Measurements from ENCODE around the gene FOXO3.
A peak's percentile ranks its signal among the peaks of the same experiment; 100 is the strongest.
"Not testable (repeated sequence)": the region's sequence is repeated elsewhere in the genome, so short reads cannot be mapped to it uniquely, and the experiment has no call there.

The FOXO3 gene

DNA sequence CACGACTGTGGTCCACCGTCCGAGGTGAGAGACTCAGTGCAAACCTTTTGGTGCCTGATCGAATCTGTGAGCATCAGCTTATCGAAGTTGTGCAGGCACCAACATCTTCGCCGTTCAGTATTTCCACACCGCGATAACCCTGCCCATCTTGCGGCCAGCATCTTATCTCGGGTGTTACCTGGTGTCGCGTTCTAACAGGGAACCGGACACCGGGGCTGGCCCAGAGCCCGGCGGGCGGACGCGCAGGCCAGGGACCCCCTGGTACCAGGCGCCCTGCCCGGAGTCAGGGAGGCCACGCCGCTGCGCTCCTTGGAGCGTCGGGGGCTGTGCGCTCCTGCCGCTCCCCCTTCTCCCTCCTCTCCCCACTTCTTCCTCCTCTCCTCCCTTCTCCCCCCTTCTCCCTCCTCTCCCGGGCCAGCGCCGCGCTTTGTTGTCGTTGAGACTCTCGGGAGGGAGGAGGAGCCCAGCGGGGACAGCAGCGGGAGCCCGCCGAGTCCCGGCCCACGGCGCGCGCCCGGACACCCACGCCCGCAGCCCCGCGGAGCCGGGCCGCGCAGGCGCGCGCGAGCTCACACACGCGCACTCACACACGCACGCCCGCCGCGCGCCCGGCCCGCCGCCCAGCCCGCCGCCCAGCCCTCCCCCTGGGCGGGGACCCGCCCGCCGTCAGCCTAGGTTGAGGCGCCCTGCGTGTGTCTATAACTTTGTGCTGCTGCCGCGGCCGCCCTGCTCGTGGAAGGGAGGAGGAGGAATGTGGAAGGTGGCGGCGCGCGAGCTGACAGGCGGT is 1.4 kb upstream of the FOXO3 start:
- Histone ChIP-seq H2BK15ac (ENCODE audit: low read depth, poor library complexity, severe bottlenecking) (peak overlapping the region; percentile 100), H2BK5ac (ENCODE audit: low read depth, low read length, poor library complexity, severe bottlenecking) (peak overlapping the region; percentile 95), H2BK12ac (ENCODE audit: low read length in 2 of 2) (peak overlapping the region in 1 of 2 experiments; percentile 76), H3K9ac (ENCODE audit: low read length) (peak overlapping the region; percentile 93), H3K4me1 (ENCODE audit: control insufficient read depth, insufficient read depth, low read depth, low read length) (peaks cover 9% of the 10 kb centered on the region), H3K4ac (ENCODE audit: low read depth in 1 of 2, low read length in 2 of 2) (peak overlapping the region in 1 of 2 experiments; percentile 61), H3K36me3 (ENCODE audit: control insufficient read depth in 1 of 2, insufficient read depth in 2 of 2, low read depth in 1 of 2, low read length in 2 of 2) (no peaks in the 10 kb centered on the region), H2BK120ac (ENCODE audit: low read depth, low read length) (peak overlapping the region; percentile 91), H3K23ac (ENCODE audit: low read length in 2 of 2) (peak overlapping the region in 1 of 2 experiments; percentile 63), H3K4me3 (ENCODE audit: insufficient read depth in 1 of 2, low read depth in 1 of 2, low read length in 2 of 2) (peak overlapping the region; percentile 92 to 96), H3K9me3 (ENCODE audit: control insufficient read depth, low read length) (no peaks in the 10 kb centered on the region), H4K8ac (ENCODE audit: low read length) (peak overlapping the region; percentile 76), H2AK5ac (ENCODE audit: low read length, severe bottlenecking) (no peak overlapping the region), H2AFZ (ENCODE audit: low read depth, low read length) (peak overlapping the region; percentile 96), H3K18ac (ENCODE audit: low read depth in 1 of 2, low read length in 2 of 2) (peak overlapping the region; percentile 96 to 98), H3K14ac (ENCODE audit: low read length in 2 of 2) (peak overlapping the region in 1 of 2 experiments; percentile 93), H4K91ac (ENCODE audit: low read length) (peak overlapping the region; percentile 81), H3K79me1 (replicated peaks; ENCODE audit: low read length, poor library complexity, severe bottlenecking) (peaks cover 2% of the 10 kb centered on the region), H3K4me2 (ENCODE audit: low read length, poor library complexity, severe bottlenecking) (peak overlapping the region; percentile 96), H3K27me3 (ENCODE audit: control insufficient read depth in 1 of 2, insufficient read depth in 1 of 2, low read length in 2 of 2) (no peaks in the 10 kb centered on the region), H3K27ac (ENCODE audit: low read length, poor library complexity, severe bottlenecking) (peak overlapping the region; percentile 55)
- under 1% methylated on average over 78 of the region's 84 CpGs for WGBS
- DNase-seq = peak; percentile 89

DNA sequence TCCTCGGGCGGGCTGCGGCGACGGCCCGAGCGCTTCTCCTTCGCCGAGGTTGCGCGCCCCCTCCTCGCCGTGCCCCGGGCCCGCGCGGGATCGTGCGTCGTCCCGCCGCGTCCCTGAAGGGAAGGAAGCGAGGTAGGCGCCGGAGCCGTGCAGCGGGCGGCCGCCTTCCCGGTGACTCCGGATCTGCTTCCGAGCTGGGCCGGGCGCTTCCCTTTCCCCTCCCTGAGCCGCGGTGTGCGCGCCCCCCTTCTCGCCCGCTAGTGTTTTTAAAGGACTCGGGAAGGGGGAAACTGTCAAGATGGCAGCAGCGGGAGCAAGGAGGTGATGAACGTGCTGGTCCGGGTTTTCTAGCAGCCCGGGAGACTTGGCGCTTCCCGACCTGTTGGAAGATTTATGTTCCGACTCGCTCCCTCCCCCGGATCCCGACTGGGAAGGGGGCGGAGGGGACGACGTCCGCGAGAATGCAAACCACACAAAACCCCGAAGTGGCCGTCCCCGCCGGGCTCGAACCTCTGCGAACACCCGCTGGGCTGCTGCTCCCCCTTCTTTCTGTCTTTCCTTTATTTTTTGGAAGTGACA is 744 bp upstream of the FOXO3 start:
- Histone ChIP-seq H3K27ac (ENCODE audit: low read length, poor library complexity, severe bottlenecking) (peak overlapping the region; percentile 80), H2BK5ac (ENCODE audit: low read depth, low read length, poor library complexity, severe bottlenecking) (peak overlapping the region; percentile 95), H2BK12ac (ENCODE audit: low read length in 2 of 2) (peak overlapping the region in 1 of 2 experiments; percentile 59), H3K79me1 (replicated peaks; ENCODE audit: low read length, poor library complexity, severe bottlenecking) (peaks cover 2% of the 10 kb centered on the region), H3K23ac (ENCODE audit: low read length in 2 of 2) (peak overlapping the region in 1 of 2 experiments; percentile 63), H3K27me3 (ENCODE audit: control insufficient read depth in 1 of 2, insufficient read depth in 1 of 2, low read length in 2 of 2) (no peaks in the 10 kb centered on the region), H2AFZ (ENCODE audit: low read depth, low read length) (peak overlapping the region; percentile 80), H3K36me3 (ENCODE audit: control insufficient read depth in 1 of 2, insufficient read depth in 2 of 2, low read depth in 1 of 2, low read length in 2 of 2) (no peaks in the 10 kb centered on the region), H3K4me1 (ENCODE audit: control insufficient read depth, insufficient read depth, low read depth, low read length) (peaks cover 9% of the 10 kb centered on the region), H4K91ac (ENCODE audit: low read length) (peak overlapping the region; percentile 86), H3K9me3 (ENCODE audit: control insufficient read depth, low read length) (no peaks in the 10 kb centered on the region), H3K9ac (ENCODE audit: low read length) (peak overlapping the region; percentile 93), H3K4ac (ENCODE audit: low read depth in 1 of 2, low read length in 2 of 2) (peak overlapping the region; percentile 61 to 91), H3K18ac (ENCODE audit: low read depth in 1 of 2, low read length in 2 of 2) (peak overlapping the region; percentile 96 to 98), H2AK5ac (ENCODE audit: low read length, severe bottlenecking) (no peak overlapping the region), H4K8ac (ENCODE audit: low read length) (peak overlapping the region; percentile 76), H2BK15ac (ENCODE audit: low read depth, poor library complexity, severe bottlenecking) (peak overlapping the region; percentile 100), H2BK120ac (ENCODE audit: low read depth, low read length) (peak overlapping the region; percentile 91), H3K4me3 (ENCODE audit: insufficient read depth in 1 of 2, low read depth in 1 of 2, low read length in 2 of 2) (peak overlapping the region; percentile 88 to 96), H3K14ac (ENCODE audit: low read length in 2 of 2) (peak overlapping the region; percentile 40 to 93), H3K4me2 (ENCODE audit: low read length, poor library complexity, severe bottlenecking) (peak overlapping the region; percentile 96)
- peak; percentile 91 for DNase-seq
- under 1% methylated on average over 54 of the region's 64 CpGs for WGBS

DNA sequence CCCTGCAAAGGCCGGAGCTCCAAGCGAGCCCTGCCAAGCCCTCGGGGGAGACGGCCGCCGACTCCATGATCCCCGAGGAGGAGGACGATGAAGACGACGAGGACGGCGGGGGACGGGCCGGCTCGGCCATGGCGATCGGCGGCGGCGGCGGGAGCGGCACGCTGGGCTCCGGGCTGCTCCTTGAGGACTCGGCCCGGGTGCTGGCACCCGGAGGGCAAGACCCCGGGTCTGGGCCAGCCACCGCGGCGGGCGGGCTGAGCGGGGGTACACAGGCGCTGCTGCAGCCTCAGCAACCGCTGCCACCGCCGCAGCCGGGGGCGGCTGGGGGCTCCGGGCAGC is 561 bp downstream of the FOXO3 start:
- H3K79me1 ChIP-seq (replicated peaks; ENCODE audit: low read length, poor library complexity, severe bottlenecking); H3K9me3 ChIP-seq (ENCODE audit: control insufficient read depth, low read length); H3K27ac ChIP-seq (ENCODE audit: low read length, poor library complexity, severe bottlenecking); H2BK15ac ChIP-seq (ENCODE audit: low read depth, poor library complexity, severe bottlenecking); H3K23ac ChIP-seq (ENCODE audit: low read length in 2 of 2); H3K4me2 ChIP-seq (ENCODE audit: low read length, poor library complexity, severe bottlenecking); H2BK5ac ChIP-seq (ENCODE audit: low read depth, low read length, poor library complexity, severe bottlenecking); H3K4ac ChIP-seq (ENCODE audit: low read depth in 1 of 2, low read length in 2 of 2); H2AK5ac ChIP-seq (ENCODE audit: low read length, severe bottlenecking); DNase-seq; H3K14ac ChIP-seq (ENCODE audit: low read length in 2 of 2); H2BK12ac ChIP-seq (ENCODE audit: low read length in 2 of 2); H3K36me3 ChIP-seq (ENCODE audit: control insufficient read depth in 1 of 2, insufficient read depth in 2 of 2, low read depth in 1 of 2, low read length in 2 of 2); H3K4me1 ChIP-seq (ENCODE audit: control insufficient read depth, insufficient read depth, low read depth, low read length); H4K8ac ChIP-seq (ENCODE audit: low read length); H2AFZ ChIP-seq (ENCODE audit: low read depth, low read length); H3K27me3 ChIP-seq (ENCODE audit: control insufficient read depth in 1 of 2, insufficient read depth in 1 of 2, low read length in 2 of 2); H4K91ac ChIP-seq (ENCODE audit: low read length): not testable (repeated sequence)
- peak overlapping the region; percentile 13 for H2BK120ac ChIP-seq (ENCODE audit: low read depth, low read length)
- no CpG with 5 or more reads among the region's 40 CpGs for WGBS
- peak overlapping the region; percentile 96 to 98 for H3K4me3 ChIP-seq (ENCODE audit: insufficient read depth in 1 of 2, low read depth in 1 of 2, low read length in 2 of 2)
- H3K18ac ChIP-seq (ENCODE audit: low read depth in 1 of 2, low read length in 2 of 2) = peak overlapping the region in 1 of 2 experiments; percentile 53
- peak overlapping the region; percentile 97 for H3K9ac ChIP-seq (ENCODE audit: low read length)
